TTC549 (cell line): ENCODE measurements around the gene AKIRIN2.
"Not testable (repeated sequence)": the region's sequence is repeated elsewhere in the genome, so short reads cannot be mapped to it uniquely, and the experiment has no call there.

Experiments
- FAIRE-seq: peaks from 2 replicates; lab custom pipeline; 2012; peaks lifted over from hg19 to GRCh38; lab: Jason Lieb, UNC

Gene AKIRIN2

GRCh38 chr6:87718662-87719433, 16.8 kb upstream of the AKIRIN2 start:
- FAIRE-seq = no peak

- no peak for FAIRE-seq
Measured at GRCh38 chr6:87716928-87717614, 15.0 kb upstream of the AKIRIN2 start.

GRCh38 chr6:87714093-87714842, 12.2 kb upstream of the AKIRIN2 start:
- no peak for FAIRE-seq

- FAIRE-seq = not testable (repeated sequence)
Measured at GRCh38 chr6:87712713-87713112, 10.7 kb upstream of the AKIRIN2 start.

DNA sequence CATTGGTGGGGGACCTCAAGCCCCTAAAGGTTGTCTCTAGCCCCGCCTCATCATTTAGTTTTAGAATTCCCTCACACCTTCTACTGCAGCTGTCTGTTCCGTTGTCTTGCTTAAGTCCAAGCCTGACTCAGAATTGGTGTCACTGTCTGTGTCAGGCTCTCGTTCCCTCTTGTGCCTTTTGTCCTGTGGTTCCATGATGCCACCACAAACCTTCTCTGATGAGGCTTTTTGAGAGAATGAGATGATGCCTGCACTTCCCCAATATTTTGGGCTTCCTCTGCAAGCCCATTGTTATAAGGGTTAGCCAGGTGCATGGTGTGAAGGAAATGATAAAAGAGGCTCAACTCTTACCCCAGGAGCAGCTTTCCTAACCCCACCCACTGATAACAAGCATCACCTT, 8.1 kb upstream of the AKIRIN2 start:
- FAIRE-seq = no peak

DNA sequence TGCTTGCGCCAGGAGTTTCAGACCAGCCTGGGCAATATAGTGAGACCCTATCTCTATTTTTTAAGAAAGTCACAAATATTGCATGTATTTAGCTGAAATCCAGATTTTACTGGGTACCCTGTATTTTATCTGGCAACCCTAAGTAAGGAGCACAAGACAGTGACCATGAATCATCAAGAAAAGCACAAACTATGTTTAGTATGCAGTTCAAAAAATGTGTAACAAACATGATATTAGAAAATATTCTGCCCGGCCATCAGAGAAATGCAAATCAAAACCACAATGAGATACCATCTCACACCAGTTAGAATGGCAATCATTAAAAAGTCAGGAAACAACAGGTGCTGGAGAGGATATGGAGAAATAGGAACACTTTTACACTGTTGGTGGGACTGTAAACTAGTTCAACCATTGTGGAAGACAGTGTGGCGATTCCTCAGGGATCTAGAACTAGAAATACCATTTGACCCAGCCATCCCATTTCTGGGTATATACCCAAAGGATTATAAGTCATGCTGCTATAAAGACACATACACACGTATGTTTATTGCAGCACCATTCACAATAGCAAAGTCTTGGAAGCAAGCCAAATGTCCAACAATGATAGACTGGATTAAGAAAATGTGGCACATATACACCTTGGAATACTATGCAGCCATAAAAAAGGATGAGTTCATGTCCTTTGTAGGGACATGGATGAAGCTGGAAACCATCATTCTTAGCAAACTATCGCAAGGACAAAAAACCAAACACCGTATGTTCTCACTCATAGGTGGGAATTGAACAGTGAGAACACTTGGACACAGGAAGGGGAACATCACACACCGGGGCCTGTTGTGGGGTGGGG, 6.8 kb upstream of the AKIRIN2 start:
- FAIRE-seq = not testable (repeated sequence)

- no peak for FAIRE-seq
Measured at GRCh38 chr6:87706187-87706966, 4.3 kb upstream of the AKIRIN2 start.

GRCh38 chr6:87705070-87705691, 3.1 kb upstream of the AKIRIN2 start:
- FAIRE-seq = no peak

DNA sequence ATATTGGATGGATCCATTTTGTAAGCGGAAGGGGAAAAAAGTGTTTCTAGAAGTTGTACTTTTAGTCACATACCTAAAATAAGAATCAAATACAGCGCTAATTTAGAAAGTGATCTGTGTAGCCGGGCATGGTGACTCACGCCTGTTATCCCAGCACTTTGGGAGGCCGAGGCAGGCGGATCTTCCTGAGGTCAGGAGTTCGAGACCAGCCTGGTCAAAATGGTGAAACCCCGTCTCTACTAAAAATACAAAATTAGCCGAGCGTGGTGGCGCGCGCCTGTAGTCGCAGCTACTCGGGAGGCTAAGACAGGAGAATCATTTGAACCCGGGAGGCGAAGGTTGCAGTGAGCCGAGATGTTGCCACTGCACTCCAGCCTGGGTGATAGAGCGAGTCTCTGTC, 1.0 kb upstream of the AKIRIN2 start:
- FAIRE-seq = not testable (repeated sequence)

- FAIRE-seq = no peak
Measured at GRCh38 chr6:87702589-87702945, 534 bp upstream of the AKIRIN2 start.

DNA sequence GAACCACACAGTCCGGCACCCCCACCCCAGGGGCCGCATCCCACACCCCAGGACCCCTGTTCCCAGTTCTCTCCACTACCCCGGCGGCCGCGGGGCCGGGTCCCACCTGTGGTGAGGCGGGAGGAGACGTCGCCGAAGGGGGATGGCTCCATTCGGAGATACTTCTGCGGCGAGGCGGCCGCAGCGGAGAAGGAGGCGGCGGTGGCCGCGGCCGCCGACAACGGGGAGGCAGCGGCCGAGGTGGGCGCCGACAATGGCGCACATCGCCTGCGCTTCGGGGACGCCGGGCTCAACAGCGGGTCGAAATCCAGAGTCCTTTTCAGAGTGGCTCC, 723 bp downstream of the AKIRIN2 start:
- FAIRE-seq = no peak

- FAIRE-seq = no peak
Measured at GRCh38 chr6:87700397-87701343, 1.4 kb downstream of the AKIRIN2 start.

DNA sequence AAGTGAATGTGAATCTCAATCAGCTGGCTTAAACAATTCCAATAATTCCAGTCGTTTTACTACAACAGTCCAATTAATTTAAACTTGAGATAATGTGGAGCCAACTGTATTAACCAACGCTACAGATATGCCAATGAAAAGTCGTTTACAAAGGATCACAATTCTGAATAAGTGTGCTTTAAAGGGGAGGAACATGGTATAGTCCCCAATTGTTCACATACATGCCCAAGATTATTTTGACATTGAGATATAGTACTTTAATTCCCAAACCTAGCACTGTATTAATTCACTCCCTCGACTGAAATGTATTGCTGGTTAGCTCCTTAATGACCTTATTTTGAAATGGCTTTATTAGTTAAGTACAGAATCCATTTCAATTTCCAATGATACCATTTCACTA, 2.5 kb downstream of the AKIRIN2 start:
- no peak for FAIRE-seq

DNA sequence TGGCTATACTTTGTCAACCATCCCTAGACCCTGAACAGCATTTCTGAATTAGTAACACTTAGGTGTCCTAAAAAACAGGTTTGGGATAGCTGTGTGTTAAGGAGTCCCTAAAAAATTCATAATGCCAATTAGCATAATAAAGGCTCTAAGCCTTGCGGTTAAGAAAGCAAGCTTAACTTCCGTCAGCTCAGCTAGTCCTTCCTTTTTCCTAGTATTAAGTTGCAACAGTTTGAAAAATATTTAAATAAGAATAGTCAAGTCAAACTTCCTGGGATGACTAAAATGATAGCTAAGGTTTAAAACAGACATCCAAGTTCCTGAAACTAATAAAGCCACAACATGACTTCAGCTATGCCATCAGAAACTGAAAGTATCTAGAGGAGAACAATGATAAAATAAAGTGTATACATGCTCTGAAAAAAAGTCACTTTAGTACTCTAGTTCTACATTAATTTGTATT, 3.5 kb downstream of the AKIRIN2 start:
- FAIRE-seq = no peak

GRCh38 chr6:87697581-87698546, 4.2 kb downstream of the AKIRIN2 start:
- FAIRE-seq = no peak

- FAIRE-seq = not testable (repeated sequence)
Measured at GRCh38 chr6:87696817-87697216, 5.2 kb downstream of the AKIRIN2 start.

DNA sequence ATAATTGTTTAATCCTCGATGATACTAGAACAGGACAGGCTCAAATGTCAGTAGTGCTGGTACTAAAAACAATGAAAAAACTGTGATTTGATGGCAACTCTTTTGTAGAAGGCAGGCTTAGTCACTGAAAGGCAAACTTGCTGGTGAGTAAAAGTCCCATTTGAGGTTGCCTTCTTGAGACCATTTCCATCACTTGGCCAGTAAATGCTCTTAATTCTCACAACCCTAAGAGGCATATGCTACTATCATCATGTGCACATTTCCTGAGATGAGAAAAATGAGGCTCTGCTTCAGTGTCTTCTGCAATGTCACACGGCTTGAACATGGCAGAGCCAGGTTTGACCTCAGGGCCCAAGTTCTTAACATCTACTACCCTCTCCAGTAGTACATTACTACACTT, 9.9 kb downstream of the AKIRIN2 start:
- no peak for FAIRE-seq

DNA sequence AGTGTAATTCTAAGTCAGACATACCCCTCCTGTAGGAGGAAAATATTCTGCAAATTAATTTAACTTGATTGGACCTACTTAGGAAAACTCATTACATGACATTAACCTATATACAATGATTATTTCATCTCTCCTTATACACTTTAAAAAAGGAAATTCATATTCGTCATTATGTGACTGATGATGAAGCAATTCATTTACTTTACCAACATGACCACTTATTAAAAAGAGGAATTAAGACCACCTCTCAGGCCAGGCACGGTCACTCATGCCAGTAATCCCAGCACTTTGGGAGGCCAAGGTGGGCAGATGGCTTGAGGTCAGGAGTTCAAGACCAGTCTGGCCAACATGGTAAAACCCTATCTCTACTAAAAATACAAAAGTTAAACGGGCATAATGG, 11.6 kb downstream of the AKIRIN2 start:
- no peak for FAIRE-seq

DNA sequence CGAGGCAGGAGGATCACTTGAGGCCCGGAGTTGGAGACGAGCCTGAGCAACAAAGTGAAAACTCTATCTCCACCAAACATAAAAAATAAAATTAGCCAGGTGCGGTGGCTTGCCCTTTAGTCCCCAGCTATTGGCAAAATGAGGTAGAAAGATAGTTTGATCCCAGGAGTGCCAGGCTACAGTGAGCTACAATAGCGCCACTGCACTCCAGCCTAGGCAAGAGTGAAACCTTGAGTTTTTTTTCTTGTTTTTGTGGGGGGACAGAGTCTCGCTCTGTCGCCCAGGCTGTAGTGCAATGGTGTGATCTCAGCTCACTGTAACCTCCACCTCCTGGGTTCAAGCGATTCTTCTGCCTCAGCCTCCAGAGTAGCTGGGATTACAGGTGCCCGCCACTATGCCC, 14.1 kb downstream of the AKIRIN2 start:
- not testable (repeated sequence) for FAIRE-seq
